A172 (cell line): ENCODE results near the gene RNF4. TPM values are rescaled to one million over a fixed set of nuclear protein-coding genes. Genes with fewer than 3 reads are reported as not detected.
"Not testable (repeated sequence)": the region's sequence is repeated elsewhere in the genome, so short reads cannot be mapped to it uniquely, and the experiment has no call there.

Source experiments
- DNase-seq: peaks from one replicate; pipeline ENCODE4 v3.0.0-alpha.2; 2015; ENCODE audit warnings: low spot score
- total RNA-seq: library from RNA; depleted of rRNA; stranded (reverse); fragments of >200 nt; shearing (Covaris generic); gene quantifications from 2 replicates; pipeline ENCODE4 v1.2.3, GENCODE V29; 2014; rRNA removed

The RNF4 gene
- 50.8 and 55.6 TPM in 2 replicates for total RNA-seq

DNA sequence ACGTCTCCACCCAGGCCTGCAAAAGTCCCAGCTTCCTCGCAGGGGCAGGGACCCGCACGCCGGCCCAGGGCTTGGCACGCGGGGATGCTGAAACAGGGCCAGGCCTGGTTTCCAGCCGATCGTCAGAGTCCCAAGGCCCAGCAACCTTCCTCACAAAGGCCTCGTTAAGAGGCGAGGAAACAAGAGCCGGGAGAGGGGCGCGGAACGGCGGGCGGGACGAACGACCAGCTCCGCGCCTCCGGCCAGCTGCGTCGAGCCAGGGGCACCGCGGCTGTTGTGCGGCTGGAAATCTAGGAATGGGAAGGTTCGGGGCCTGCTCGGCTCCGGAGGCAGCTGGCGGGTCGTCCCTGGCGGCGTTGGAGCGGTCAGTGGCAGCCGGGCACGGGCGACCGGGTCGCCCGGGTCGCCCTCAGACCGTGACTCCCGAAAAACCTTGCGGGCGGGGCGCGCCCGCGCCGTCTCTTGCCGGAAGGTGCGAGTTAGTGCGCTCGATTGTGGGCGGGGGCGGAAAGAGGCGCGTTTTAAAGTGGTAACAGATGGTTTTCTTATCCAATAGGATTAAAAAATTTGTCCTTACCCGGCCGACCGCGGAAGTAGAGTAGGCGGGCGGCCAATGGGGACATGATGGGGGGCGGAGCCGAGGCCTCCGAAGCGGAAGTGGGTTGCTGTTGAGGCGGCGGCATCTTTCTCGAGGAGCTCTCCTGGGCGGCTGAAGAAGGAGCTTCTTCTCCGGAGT is at the start of gene RNF4:
TSS of gene RNF4 (plus strand) at position 651 of the 736 bp plus-strand sequence. CDS start 21,388 bp downstream, outside the sequence.
- peak; percentile 93 for DNase-seq

GRCh38 chr4:2419814-2420213 is 49.1 kb upstream of the RNF4 start:
- no peak for DNase-seq

- no peak for DNase-seq
Observed at GRCh38 chr4:2421928-2422327, 47.0 kb upstream of the RNF4 start.

- DNase-seq: no peak
Observed at GRCh38 chr4:2423066-2423465, 45.8 kb upstream of the RNF4 start.

DNA sequence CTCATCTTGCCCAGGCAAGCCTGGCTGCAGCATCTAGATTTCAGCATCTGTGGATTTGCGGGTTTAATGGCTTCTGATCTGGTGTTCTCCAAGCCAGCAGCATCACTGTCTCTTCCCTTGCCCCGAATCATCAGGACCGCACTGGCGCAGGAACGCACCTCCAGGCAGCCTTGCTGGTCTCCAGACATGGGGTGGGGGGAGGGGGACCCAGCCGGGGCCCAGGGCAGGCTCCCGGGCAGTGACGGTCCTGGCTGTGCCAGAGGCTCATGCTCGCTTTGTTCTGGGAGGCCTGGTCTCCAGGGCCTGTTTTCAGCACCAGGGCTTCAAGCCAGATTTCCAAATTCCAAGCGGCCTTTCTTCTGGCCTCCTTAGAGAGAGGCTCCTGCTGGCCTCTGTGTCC is 45.2 kb upstream of the RNF4 start:
- DNase-seq: no peak

- DNase-seq: no peak
Observed at GRCh38 chr4:2424581-2424980, 44.3 kb upstream of the RNF4 start.

DNA sequence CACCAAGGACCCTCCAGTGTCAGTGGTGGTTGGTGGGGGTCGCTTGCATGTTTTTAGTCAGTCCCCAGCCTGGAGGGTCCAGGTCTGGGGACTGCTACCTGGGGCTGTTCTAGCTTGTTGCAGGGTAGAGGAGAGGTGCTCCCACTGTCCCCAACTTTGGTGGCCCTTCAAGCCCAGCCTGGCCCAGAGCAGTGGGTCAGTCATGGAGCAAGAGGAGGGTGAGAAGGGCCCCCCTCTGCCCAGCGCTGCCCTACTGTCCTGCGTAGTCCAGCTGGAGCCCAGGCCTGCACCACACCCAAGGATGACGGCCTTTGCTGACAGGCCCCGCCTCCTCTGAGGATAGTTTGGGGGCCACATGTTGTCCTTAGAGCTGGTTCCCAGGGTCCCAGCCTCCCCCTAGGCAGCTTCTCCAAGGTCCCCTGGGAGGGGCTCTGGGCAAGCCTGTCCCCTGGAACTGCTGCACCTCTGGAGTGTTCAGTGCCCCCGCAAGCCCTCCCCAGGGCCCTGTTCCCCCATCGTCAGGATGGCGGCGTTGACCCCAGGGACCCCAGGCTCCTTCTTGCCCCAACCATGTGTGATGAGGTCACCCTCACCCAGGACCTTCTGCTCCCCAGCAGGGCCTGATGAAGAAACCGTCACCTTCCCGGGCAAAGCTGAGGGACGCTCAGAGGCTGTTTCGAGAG is 43.4 kb upstream of the RNF4 start:
- DNase-seq: no peak

GRCh38 chr4:2426069-2426397 is 42.9 kb upstream of the RNF4 start:
- DNase-seq: no peak

DNA sequence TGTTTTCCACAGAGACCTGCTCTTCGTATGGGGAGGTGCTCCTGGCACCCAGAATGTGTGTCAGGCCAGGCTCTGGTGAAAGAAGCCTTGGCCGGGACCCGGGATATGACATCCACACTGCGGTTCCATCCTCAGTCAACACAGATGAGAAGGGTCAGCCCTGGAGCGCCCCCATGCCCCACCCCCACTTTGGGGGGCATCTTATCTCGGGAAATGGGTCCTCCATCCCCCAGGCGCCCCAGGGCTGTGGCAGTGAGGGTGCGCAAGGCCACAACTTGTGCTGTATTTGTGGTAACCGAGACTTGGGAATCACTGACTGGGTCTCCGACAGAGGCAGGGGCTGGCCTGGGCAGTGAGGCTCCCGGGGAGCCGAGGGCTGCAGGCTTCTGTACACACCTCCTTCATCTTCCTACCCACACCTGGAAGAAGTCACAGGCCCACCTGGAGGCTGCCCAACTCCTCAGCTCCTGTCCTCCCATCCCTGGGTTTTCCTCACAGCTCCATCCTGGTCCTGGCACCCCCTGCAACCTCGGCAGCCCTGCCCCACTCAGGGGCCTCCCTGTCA is 42.1 kb upstream of the RNF4 start:
- no peak for DNase-seq

GRCh38 chr4:2427383-2428334 is 41.2 kb upstream of the RNF4 start:
- DNase-seq: no peak

- DNase-seq: no peak
Observed at GRCh38 chr4:2428496-2429213, 40.3 kb upstream of the RNF4 start.

GRCh38 chr4:2429945-2430757 is 38.8 kb upstream of the RNF4 start:
- DNase-seq: not testable (repeated sequence)

DNA sequence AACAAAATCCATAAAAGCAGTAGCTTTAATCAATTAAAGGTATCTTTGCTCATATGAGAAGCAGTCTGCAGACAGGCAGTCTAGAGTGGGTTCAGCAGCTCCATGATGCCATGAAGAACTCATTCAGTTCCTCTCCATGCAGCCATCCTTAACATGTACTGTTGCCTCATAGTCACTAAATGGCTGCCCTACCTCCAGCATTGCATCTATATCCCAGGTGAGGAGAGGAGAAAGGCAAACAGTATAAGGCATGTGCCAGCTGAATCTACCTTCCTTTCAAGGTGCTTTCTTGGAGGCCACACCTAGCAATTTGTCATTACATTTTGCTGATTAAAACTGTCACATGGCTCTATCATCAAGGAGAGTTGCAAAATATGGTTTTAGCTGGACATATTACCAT is 36.9 kb upstream of the RNF4 start:
- no peak for DNase-seq

DNA sequence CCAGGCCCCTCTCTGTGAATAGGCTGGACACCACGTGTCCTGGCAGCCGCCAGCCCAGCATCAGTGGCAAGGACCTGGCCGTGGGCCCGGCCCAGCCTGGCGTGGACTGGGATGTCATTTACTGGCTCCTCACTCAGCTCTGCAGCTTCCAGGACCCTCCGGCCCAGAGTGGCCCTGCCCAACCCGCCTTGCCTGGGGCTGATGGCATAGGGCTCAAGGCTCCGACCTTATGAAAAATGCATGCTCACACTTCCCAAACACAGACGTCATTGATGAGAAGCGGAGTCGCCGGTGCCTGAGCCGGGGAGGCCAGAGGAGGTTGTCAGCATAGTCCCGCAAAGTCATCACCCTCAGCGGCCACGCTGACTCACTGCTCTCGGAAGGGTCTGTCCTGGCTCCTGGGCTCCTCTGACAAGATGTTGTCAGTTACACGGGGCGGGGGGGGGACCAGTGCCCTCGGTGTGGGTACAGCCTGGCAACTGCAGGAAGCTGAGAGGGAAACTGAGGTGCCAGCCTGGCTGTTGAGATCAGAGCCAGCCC is 35.8 kb upstream of the RNF4 start:
- DNase-seq: peak; percentile 54

- no peak for DNase-seq
Observed at GRCh38 chr4:2433609-2434350, 35.1 kb upstream of the RNF4 start.

DNA sequence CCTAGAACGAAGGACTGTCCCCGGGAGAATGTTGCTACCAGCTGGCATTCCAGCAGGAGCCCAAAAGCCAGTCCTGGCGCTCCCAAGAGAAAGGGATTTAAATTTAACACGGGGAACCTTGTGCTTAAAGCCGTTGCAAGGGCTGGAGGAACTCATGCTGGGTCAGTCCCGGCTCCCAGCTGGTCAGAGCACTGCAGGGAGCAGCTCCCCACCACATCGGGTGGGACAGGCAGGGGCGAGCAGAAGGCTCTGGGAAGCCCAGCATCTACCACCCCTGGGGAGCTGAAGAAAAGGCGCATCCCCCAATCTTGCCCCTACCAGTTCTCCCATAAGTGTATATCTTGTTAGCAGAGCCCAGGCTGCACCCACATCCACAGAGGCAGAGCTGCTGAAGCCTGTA is 34.5 kb upstream of the RNF4 start:
- DNase-seq: no peak

GRCh38 chr4:2436301-2436700 is 32.6 kb upstream of the RNF4 start:
- DNase-seq: no peak

GRCh38 chr4:2436761-2437474 is 32.0 kb upstream of the RNF4 start:
- no peak for DNase-seq
